Stomach (tissue), 4 donors: Measurements from ENCODE around the gene DIPK1C.

ENCODE experiments used
- CTCF ChIP-seq, 7 experiments: fragments of 450-650 bp in 4 of 7; fragments of 200-600 bp in 3 of 7; sonication (generic) in 3 of 7; IDR thresholded peaks; one replicate each; pipeline ENCODE4 v1.5.1; 2016 to 2019; ENCODE audit warnings: antibody characterized with exemption in 7 of 7, control low read depth in 2 of 7, mild to moderate bottlenecking in 1 of 7
- EP300 ChIP-seq: sonication (generic); formaldehyde crosslinking; IDR thresholded peaks from one replicate; pipeline ENCODE4 v1.6.1; 2017; ENCODE audit warnings: antibody characterized with exemption
- POLR2A ChIP-seq, 4 donors: fragments of 450-650 bp; IDR thresholded peaks; one replicate each; pipeline ENCODE4 v1.6.1; 2016; ENCODE audit warnings: antibody characterized with exemption in 4 of 4, control low read depth in 2 of 4, mild to moderate bottlenecking in 1 of 4, moderate library complexity in 1 of 4
- POLR2AphosphoS5 ChIP-seq, 3 donors: sonication (generic); formaldehyde crosslinking; IDR thresholded peaks; one replicate each; pipeline ENCODE4 v1.6.1; 2016; ENCODE audit warnings: antibody characterized with exemption in 3 of 3

GRCh38 chr18:74468547-74469061, 11.5 kb upstream of the DIPK1C start:
- TF ChIP-seq CTCF (IDR thresholded peaks at IDR 0.05) (no peak), EP300 (no peak), POLR2A (IDR thresholded peaks at IDR 0.05) (no peak), POLR2AphosphoS5 (IDR thresholded peaks at IDR 0.05) (no peak)
